ENCODE measurements around the gene SYNE2. TPM values are rescaled to one million over a fixed set of nuclear protein-coding genes. Genes with fewer than 3 reads are reported as not detected.

The SYNE2 gene
- total RNA-seq, 1 donor from 2014 or later: 105 TPM

- Histone ChIP-seq H3K4me1 (no peaks in the 10 kb centered on the region), H2AFZ (replicated peaks) (no peak overlapping the region), H3K4me2 (no peak overlapping the region), H3K27ac (no peak overlapping the region), H3K4me3 (no peak overlapping the region), H3K27me3 (no peaks in the 10 kb centered on the region), H4K20me1 (ENCODE audit: low read depth) (no peaks in the 10 kb centered on the region), H3F3A (ENCODE audit: low read depth) (no peaks in the 10 kb centered on the region), H3K9me3 (ENCODE audit: low read depth) (no peaks in the 10 kb centered on the region), H3K9ac (no peak overlapping the region), H3K36me3 (peaks cover 3% of the 10 kb centered on the region), H3K79me2 (ENCODE audit: low read depth) (no peaks in the 10 kb centered on the region)
- Mint-ChIP-seq H3K27ac (no peak overlapping the region), H3K9me3 (no peaks in the 10 kb centered on the region), H3K27me3 (ENCODE audit: insufficient read depth, low read depth) (peaks cover 2% of the 10 kb centered on the region), H3K4me3 (no peak overlapping the region), H3K36me3 (peaks cover 31% of the 10 kb centered on the region), H3K4me1 (peaks cover 3% of the 10 kb centered on the region)
- no peak for DNase-seq (ENCODE audit: low spot score)
- TF ChIP-seq CTCF (IDR thresholded peaks at IDR 0.05) (no peak), EZH2 (IDR thresholded peaks at IDR 0.05) (no peak), EZH2phosphoT487 (IDR thresholded peaks at IDR 0.05) (no peak)
Measured at GRCh38 chr14:64227856-64228255, 375.1 kb downstream of the SYNE2 start.

GRCh38 chr14:64229489-64229888, 376.7 kb downstream of the SYNE2 start:
- H3K4me1 ChIP-seq: no peaks in the 10 kb centered on the region
- H3K4me3 ChIP-seq: no peak overlapping the region
- H3F3A ChIP-seq (ENCODE audit: low read depth): no peaks in the 10 kb centered on the region
- H3K9me3 Mint-ChIP-seq: no peaks in the 10 kb centered on the region
- H3K36me3 ChIP-seq: peaks cover 2% of the 10 kb centered on the region
- peaks cover 29% of the 10 kb centered on the region for H3K36me3 Mint-ChIP-seq
- no peaks in the 10 kb centered on the region for H3K27me3 ChIP-seq
- H3K4me1 Mint-ChIP-seq: peaks cover 3% of the 10 kb centered on the region
- H3K4me3 Mint-ChIP-seq: no peak overlapping the region
- H3K9ac ChIP-seq: no peak overlapping the region
- H3K79me2 ChIP-seq (ENCODE audit: low read depth): no peaks in the 10 kb centered on the region
- TF ChIP-seq EZH2phosphoT487 (IDR thresholded peaks at IDR 0.05) (no peak), CTCF (IDR thresholded peaks at IDR 0.05) (no peak), EZH2 (IDR thresholded peaks at IDR 0.05) (no peak)
- H3K27ac Mint-ChIP-seq: no peak overlapping the region
- no peak overlapping the region for H3K27ac ChIP-seq
- H3K9me3 ChIP-seq (ENCODE audit: low read depth): no peaks in the 10 kb centered on the region
- no peak overlapping the region for H3K4me2 ChIP-seq
- H4K20me1 ChIP-seq (ENCODE audit: low read depth): no peaks in the 10 kb centered on the region
- peaks cover 2% of the 10 kb centered on the region for H3K27me3 Mint-ChIP-seq (ENCODE audit: insufficient read depth, low read depth)
- no peak overlapping the region for H2AFZ ChIP-seq (replicated peaks)
- DNase-seq (ENCODE audit: low spot score): no peak

- no peak overlapping the region for H2AFZ ChIP-seq (replicated peaks)
- peak overlapping the region; percentile 57 for H3K27ac Mint-ChIP-seq
- H3K36me3 ChIP-seq: no peaks in the 10 kb centered on the region
- H3K4me1 ChIP-seq: no peaks in the 10 kb centered on the region
- H3K27me3 ChIP-seq: no peaks in the 10 kb centered on the region
- H3K4me2 ChIP-seq: no peak overlapping the region
- H3K4me3 Mint-ChIP-seq: no peak overlapping the region
- no peaks in the 10 kb centered on the region for H3F3A ChIP-seq (ENCODE audit: low read depth)
- no peak for DNase-seq (ENCODE audit: low spot score)
- H3K79me2 ChIP-seq (ENCODE audit: low read depth): no peaks in the 10 kb centered on the region
- no peaks in the 10 kb centered on the region for H3K9me3 ChIP-seq (ENCODE audit: low read depth)
- no peak overlapping the region for H3K4me3 ChIP-seq
- TF ChIP-seq EZH2 (IDR thresholded peaks at IDR 0.05) (no peak), CTCF (IDR thresholded peaks at IDR 0.05) (no peak), EZH2phosphoT487 (IDR thresholded peaks at IDR 0.05) (no peak)
- peaks cover 9% of the 10 kb centered on the region for H3K4me1 Mint-ChIP-seq
- H3K9me3 Mint-ChIP-seq: no peaks in the 10 kb centered on the region
- peaks cover 20% of the 10 kb centered on the region for H3K36me3 Mint-ChIP-seq
- H3K27me3 Mint-ChIP-seq (ENCODE audit: insufficient read depth, low read depth): peaks cover 2% of the 10 kb centered on the region
- no peaks in the 10 kb centered on the region for H4K20me1 ChIP-seq (ENCODE audit: low read depth)
- no peak overlapping the region for H3K9ac ChIP-seq
- no peak overlapping the region for H3K27ac ChIP-seq
Measured at GRCh38 chr14:64232095-64232838, 379.5 kb downstream of the SYNE2 start.

Data from neural progenitor cell (in vitro differentiated cells).